WTC11 (cell line): ENCODE results near the gene SEMA3D. TPM values are rescaled to one million over a fixed set of nuclear protein-coding genes. Genes with fewer than 3 reads are reported as not detected.

Source experiments
- ATAC-seq: fragments of 200-7000 bp; cut with Tn5 transposase; 2 replicates; pipeline ENCODE4 v1.10.0; 2021; ENCODE audit warnings: mild to moderate bottlenecking, moderate library complexity
- CTCF ChIA-PET: fragments of 300-600 bp; sonication (Branson Sonifier 250); formaldehyde crosslinking; loops from one replicate; lab custom pipeline; 2021; ENCODE audit warnings: antibody characterized with exemption; lab: Charles Lee
- POLR2A ChIA-PET: fragments of 350-600 bp; sonication (Branson Sonifier 250); formaldehyde crosslinking; loops from one replicate; lab custom pipeline; 2021; ENCODE audit warnings: antibody characterized with exemption; lab: Charles Lee
- DNase-seq: peaks from one replicate; pipeline ENCODE4 v3.0.0; 2021; ENCODE audit warnings: low spot score
- H3K27ac Mint-ChIP-seq: 2 replicates; pipeline ENCODE4 v1.8.0; 2021; ENCODE audit warnings: mixed read lengths
- H3K27me3 Mint-ChIP-seq: 2 replicates; pipeline ENCODE4 v1.8.0; 2021; ENCODE audit warnings: low read depth, mild to moderate bottlenecking, moderate library complexity, mixed read lengths
- H3K36me3 Mint-ChIP-seq: 2 replicates; pipeline ENCODE4 v1.8.0; 2021; ENCODE audit warnings: mixed read lengths
- H3K4me1 Mint-ChIP-seq: 2 replicates; pipeline ENCODE4 v1.8.0; 2022; ENCODE audit warnings: mixed read lengths
- H3K4me3 Mint-ChIP-seq: 2 replicates; pipeline ENCODE4 v1.8.0; 2021; ENCODE audit warnings: mild to moderate bottlenecking, moderate library complexity, mixed read lengths
- H3K9me3 Mint-ChIP-seq: 2 replicates; pipeline ENCODE4 v1.8.0; 2021; ENCODE audit warnings: mixed read lengths
- FOXJ3 ChIP-seq: sonication (generic); formaldehyde crosslinking; IDR thresholded peaks from 2 replicates; pipeline ENCODE4 v1.9.0; 2021; ENCODE audit warnings: missing genetic modification reagents, mild to moderate bottlenecking, borderline replicate concordance
- FOXK1 ChIP-seq: sonication (generic); formaldehyde crosslinking; IDR thresholded peaks from 2 replicates; pipeline ENCODE4 v1.8.0; 2022; ENCODE audit warnings: mild to moderate bottlenecking, moderate library complexity, missing genetic modification reagents
- FOXP1 ChIP-seq: sonication (generic); formaldehyde crosslinking; IDR thresholded peaks from 2 replicates; pipeline ENCODE4 v1.8.0; 2022; ENCODE audit warnings: missing genetic modification reagents, mild to moderate bottlenecking, moderate library complexity, borderline replicate concordance
- GTF2I ChIP-seq: fragments of 250-450 bp; sonication (Bioruptor Pico); conservative IDR thresholded peaks from 2 replicates; pipeline ENCODE4 v1.4.0; 2021; ENCODE audit warnings: mild to moderate bottlenecking
- MYBL2 ChIP-seq: sonication (generic); formaldehyde crosslinking; IDR thresholded peaks from 2 replicates; pipeline ENCODE4 v1.8.1; 2023; ENCODE audit warnings: mild to moderate bottlenecking, moderate library complexity, missing genetic modification reagents
- NFE2L1 ChIP-seq: sonication (generic); formaldehyde crosslinking; IDR thresholded peaks from 2 replicates; pipeline ENCODE4 v1.8.1; 2023; ENCODE audit warnings: missing genetic modification reagents
- NR3C1 ChIP-seq: sonication (generic); formaldehyde crosslinking; conservative IDR thresholded peaks from 2 replicates; pipeline ENCODE4 v1.8.1; 2023; ENCODE audit warnings: low read depth, mild to moderate bottlenecking, missing genetic modification reagents
- SMAD4 ChIP-seq: sonication (generic); formaldehyde crosslinking; IDR thresholded peaks from 2 replicates; pipeline ENCODE4 v1.8.0; 2022; ENCODE audit warnings: mild to moderate bottlenecking, missing genetic modification reagents
- SP1 ChIP-seq: sonication (generic); formaldehyde crosslinking; conservative IDR thresholded peaks from 2 replicates; pipeline ENCODE4 v1.8.1; 2022; ENCODE audit warnings: missing genetic modification reagents
- TCF7 ChIP-seq: sonication (generic); formaldehyde crosslinking; IDR thresholded peaks from 2 replicates; pipeline ENCODE4 v1.8.0; 2022; ENCODE audit warnings: mild to moderate bottlenecking, low read depth, missing genetic modification reagents, moderate library complexity
- TEAD1 ChIP-seq: sonication (generic); formaldehyde crosslinking; IDR thresholded peaks from 2 replicates; pipeline ENCODE4 v1.8.0; 2022; ENCODE audit warnings: mild to moderate bottlenecking, missing genetic modification reagents
- TEAD4 ChIP-seq: sonication (generic); formaldehyde crosslinking; IDR thresholded peaks from 2 replicates; pipeline ENCODE4 v1.8.0; 2022; ENCODE audit warnings: mild to moderate bottlenecking, missing genetic modification reagents
- USF1 ChIP-seq: sonication (generic); formaldehyde crosslinking; IDR thresholded peaks from 2 replicates; pipeline ENCODE4 v1.8.0; 2022; ENCODE audit warnings: mild to moderate bottlenecking, missing genetic modification reagents
- ZNF121 ChIP-seq: sonication (generic); formaldehyde crosslinking; IDR thresholded peaks from 2 replicates; pipeline ENCODE4 v1.8.0; 2023; ENCODE audit warnings: missing genetic modification reagents
- total RNA-seq: library from RNA; stranded (reverse); gene quantifications from 3 replicates; pipeline ENCODE4 v1.2.3, GENCODE V29; 2021
- TF ChIP-seq, protein P1 (sequence below): sonication (generic); formaldehyde crosslinking; IDR thresholded peaks from 2 replicates; pipeline ENCODE4 v1.8.0; 2022; ENCODE audit warnings: missing genetic modification reagents
- TF ChIP-seq, protein P2 (sequence below): sonication (generic); formaldehyde crosslinking; IDR thresholded peaks from 2 replicates; pipeline ENCODE4 v1.8.0; 2023; ENCODE audit warnings: missing genetic modification reagents, mild to moderate bottlenecking, borderline replicate concordance
- TF ChIP-seq, protein P3 (sequence below): fragments of 200-600 bp; IDR thresholded peaks from 2 replicates; pipeline ENCODE4 v1.8.0; 2022; ENCODE audit warnings: antibody characterized with exemption
- TF ChIP-seq, protein P4 (sequence below): fragments of 250-450 bp; sonication (Bioruptor Pico); IDR thresholded peaks from 2 replicates; pipeline ENCODE4 v1.9.0; 2021; ENCODE audit warnings: mild to moderate bottlenecking

Gene SEMA3D
- total RNA-seq, 1 experiment from 2014 or later, result 3.8 TPM

DNA sequence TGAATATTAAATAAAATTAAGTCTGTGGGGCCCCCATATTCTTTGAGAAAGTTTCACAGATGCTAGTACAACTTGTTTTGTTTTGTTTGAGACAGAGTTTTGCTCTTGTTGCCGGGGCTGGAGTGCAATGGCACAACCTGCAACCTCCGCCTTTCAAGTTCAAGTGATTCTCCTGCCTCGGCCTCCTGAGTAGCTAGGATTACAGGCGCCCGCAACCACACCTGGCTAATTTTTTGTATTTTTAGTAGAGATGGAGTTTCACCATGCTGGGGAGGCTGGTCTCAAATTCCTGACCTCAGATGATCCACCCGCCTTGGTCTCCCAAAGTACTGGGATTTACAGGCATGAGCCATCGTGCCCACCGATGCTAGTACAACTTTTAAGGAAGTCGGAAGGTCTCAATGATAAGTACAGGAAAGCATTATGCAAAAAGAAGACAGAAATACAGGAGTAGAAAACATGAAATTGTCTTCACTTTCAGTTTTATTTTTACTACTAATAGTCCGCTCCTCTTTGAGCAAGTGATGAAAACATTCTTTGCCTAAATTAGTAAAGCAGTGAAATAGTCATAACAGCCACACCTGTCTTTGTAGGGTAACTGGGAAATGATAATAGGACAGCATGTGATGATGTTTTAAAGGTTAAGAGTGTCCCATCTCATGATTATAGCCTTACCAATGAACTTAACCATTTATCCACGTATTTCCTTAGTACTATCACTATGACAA lies 147.5 kb downstream of the SEMA3D start:
- H3K36me3 Mint-ChIP-seq, result no peaks in the 10 kb centered on the region
- H3K4me1 Mint-ChIP-seq, result no peaks in the 10 kb centered on the region
- H3K27ac Mint-ChIP-seq, result no peak overlapping the region
- DNase-seq (no peak), ATAC-seq (no peak)
- no peaks in the 10 kb centered on the region for H3K27me3 Mint-ChIP-seq
- TF ChIP-seq, protein P1, sequence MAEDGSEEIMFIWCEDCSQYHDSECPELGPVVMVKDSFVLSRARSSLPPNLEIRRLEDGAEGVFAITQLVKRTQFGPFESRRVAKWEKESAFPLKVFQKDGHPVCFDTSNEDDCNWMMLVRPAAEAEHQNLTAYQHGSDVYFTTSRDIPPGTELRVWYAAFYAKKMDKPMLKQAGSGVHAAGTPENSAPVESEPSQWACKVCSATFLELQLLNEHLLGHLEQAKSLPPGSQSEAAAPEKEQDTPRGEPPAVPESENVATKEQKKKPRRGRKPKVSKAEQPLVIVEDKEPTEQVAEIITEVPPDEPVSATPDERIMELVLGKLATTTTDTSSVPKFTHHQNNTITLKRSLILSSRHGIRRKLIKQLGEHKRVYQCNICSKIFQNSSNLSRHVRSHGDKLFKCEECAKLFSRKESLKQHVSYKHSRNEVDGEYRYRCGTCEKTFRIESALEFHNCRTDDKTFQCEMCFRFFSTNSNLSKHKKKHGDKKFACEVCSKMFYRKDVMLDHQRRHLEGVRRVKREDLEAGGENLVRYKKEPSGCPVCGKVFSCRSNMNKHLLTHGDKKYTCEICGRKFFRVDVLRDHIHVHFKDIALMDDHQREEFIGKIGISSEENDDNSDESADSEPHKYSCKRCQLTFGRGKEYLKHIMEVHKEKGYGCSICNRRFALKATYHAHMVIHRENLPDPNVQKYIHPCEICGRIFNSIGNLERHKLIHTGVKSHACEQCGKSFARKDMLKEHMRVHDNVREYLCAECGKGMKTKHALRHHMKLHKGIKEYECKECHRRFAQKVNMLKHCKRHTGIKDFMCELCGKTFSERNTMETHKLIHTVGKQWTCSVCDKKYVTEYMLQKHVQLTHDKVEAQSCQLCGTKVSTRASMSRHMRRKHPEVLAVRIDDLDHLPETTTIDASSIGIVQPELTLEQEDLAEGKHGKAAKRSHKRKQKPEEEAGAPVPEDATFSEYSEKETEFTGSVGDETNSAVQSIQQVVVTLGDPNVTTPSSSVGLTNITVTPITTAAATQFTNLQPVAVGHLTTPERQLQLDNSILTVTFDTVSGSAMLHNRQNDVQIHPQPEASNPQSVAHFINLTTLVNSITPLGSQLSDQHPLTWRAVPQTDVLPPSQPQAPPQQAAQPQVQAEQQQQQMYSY (CRISPR knock-in tag), result no peak
- TF ChIP-seq TEAD4 (CRISPR knock-in tag) (no peak), TCF7 (CRISPR knock-in tag) (no peak), FOXJ3 (CRISPR knock-in tag) (no peak), USF1 (CRISPR knock-in tag) (no peak), FOXP1 (CRISPR knock-in tag) (no peak), ZNF121 (CRISPR knock-in tag) (no peak), TEAD1 (CRISPR knock-in tag) (no peak), NFE2L1 (CRISPR knock-in tag) (no peak), MYBL2 (CRISPR knock-in tag) (no peak), FOXK1 (no peak), SMAD4 (CRISPR knock-in tag) (no peak), NR3C1 (CRISPR knock-in tag) (no peak), GTF2I (CRISPR knock-in tag) (no peak), SP1 (CRISPR knock-in tag) (no peak)
- TF ChIP-seq, protein P2, sequence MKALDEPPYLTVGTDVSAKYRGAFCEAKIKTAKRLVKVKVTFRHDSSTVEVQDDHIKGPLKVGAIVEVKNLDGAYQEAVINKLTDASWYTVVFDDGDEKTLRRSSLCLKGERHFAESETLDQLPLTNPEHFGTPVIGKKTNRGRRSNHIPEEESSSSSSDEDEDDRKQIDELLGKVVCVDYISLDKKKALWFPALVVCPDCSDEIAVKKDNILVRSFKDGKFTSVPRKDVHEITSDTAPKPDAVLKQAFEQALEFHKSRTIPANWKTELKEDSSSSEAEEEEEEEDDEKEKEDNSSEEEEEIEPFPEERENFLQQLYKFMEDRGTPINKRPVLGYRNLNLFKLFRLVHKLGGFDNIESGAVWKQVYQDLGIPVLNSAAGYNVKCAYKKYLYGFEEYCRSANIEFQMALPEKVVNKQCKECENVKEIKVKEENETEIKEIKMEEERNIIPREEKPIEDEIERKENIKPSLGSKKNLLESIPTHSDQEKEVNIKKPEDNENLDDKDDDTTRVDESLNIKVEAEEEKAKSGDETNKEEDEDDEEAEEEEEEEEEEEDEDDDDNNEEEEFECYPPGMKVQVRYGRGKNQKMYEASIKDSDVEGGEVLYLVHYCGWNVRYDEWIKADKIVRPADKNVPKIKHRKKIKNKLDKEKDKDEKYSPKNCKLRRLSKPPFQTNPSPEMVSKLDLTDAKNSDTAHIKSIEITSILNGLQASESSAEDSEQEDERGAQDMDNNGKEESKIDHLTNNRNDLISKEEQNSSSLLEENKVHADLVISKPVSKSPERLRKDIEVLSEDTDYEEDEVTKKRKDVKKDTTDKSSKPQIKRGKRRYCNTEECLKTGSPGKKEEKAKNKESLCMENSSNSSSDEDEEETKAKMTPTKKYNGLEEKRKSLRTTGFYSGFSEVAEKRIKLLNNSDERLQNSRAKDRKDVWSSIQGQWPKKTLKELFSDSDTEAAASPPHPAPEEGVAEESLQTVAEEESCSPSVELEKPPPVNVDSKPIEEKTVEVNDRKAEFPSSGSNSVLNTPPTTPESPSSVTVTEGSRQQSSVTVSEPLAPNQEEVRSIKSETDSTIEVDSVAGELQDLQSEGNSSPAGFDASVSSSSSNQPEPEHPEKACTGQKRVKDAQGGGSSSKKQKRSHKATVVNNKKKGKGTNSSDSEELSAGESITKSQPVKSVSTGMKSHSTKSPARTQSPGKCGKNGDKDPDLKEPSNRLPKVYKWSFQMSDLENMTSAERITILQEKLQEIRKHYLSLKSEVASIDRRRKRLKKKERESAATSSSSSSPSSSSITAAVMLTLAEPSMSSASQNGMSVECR (CRISPR knock-in tag), result no peak
- TF ChIP-seq, protein P3, sequence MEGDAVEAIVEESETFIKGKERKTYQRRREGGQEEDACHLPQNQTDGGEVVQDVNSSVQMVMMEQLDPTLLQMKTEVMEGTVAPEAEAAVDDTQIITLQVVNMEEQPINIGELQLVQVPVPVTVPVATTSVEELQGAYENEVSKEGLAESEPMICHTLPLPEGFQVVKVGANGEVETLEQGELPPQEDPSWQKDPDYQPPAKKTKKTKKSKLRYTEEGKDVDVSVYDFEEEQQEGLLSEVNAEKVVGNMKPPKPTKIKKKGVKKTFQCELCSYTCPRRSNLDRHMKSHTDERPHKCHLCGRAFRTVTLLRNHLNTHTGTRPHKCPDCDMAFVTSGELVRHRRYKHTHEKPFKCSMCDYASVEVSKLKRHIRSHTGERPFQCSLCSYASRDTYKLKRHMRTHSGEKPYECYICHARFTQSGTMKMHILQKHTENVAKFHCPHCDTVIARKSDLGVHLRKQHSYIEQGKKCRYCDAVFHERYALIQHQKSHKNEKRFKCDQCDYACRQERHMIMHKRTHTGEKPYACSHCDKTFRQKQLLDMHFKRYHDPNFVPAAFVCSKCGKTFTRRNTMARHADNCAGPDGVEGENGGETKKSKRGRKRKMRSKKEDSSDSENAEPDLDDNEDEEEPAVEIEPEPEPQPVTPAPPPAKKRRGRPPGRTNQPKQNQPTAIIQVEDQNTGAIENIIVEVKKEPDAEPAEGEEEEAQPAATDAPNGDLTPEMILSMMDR, result no peak
- TF ChIP-seq, protein P4, sequence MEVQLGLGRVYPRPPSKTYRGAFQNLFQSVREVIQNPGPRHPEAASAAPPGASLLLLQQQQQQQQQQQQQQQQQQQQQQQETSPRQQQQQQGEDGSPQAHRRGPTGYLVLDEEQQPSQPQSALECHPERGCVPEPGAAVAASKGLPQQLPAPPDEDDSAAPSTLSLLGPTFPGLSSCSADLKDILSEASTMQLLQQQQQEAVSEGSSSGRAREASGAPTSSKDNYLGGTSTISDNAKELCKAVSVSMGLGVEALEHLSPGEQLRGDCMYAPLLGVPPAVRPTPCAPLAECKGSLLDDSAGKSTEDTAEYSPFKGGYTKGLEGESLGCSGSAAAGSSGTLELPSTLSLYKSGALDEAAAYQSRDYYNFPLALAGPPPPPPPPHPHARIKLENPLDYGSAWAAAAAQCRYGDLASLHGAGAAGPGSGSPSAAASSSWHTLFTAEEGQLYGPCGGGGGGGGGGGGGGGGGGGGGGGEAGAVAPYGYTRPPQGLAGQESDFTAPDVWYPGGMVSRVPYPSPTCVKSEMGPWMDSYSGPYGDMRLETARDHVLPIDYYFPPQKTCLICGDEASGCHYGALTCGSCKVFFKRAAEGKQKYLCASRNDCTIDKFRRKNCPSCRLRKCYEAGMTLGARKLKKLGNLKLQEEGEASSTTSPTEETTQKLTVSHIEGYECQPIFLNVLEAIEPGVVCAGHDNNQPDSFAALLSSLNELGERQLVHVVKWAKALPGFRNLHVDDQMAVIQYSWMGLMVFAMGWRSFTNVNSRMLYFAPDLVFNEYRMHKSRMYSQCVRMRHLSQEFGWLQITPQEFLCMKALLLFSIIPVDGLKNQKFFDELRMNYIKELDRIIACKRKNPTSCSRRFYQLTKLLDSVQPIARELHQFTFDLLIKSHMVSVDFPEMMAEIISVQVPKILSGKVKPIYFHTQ (CRISPR knock-in tag), result no peak
- H3K4me3 Mint-ChIP-seq, result no peak overlapping the region
- POLR2A ChIA-PET, result no interaction called here
- CTCF ChIA-PET, result no interaction called here
- no peaks in the 10 kb centered on the region for H3K9me3 Mint-ChIP-seq
